Stimulated activated CD8-positive, alpha-beta memory T cell treated with anti-CD3 and anti-CD28 coated beads, Interleukin-15, amount 100 ng/mL, for 24 hours (primary cell): ENCODE measurements around the gene RPS6KA4.

Experiments
- DNase-seq: peaks from one replicate; pipeline ENCODE4 v3.0.0-alpha.2; 2020; ENCODE audit warnings: low read depth

The RPS6KA4 gene

DNA sequence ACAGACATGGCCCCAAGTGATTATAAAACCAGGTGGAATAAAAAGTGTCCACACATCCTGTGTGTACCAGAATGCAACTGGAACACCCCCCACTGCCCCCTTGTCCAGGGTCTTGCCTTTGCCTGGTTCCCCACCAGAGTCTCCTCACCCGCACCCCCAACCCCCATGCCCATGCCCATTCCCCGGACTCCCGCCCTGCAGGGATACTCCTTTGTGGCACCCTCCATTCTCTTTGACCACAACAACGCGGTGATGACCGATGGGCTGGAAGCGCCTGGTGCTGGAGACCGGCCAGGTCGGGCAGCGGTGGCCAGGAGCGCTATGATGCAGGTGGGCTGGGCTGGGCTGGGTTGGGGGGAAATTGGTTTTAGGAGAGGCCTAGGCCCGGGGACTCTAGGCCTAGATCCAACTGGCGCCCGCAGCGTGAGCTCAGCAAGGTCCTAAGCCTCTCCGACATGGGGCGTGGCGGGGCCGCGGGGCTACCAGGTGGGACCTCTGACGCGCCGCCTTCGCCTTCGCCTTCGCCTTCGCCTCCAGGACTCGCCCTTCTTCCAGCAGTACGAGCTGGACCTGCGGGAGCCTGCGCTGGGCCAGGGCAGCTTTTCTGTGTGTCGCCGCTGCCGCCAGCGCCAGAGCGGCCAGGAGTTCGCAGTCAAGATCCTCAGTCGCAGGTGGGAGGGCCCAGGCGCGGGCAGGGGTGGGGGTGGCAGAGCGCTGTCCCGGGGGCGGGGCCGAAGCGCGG lies 9.1 kb downstream of the RPS6KA4 start:
- DNase-seq, result no peak

DNA sequence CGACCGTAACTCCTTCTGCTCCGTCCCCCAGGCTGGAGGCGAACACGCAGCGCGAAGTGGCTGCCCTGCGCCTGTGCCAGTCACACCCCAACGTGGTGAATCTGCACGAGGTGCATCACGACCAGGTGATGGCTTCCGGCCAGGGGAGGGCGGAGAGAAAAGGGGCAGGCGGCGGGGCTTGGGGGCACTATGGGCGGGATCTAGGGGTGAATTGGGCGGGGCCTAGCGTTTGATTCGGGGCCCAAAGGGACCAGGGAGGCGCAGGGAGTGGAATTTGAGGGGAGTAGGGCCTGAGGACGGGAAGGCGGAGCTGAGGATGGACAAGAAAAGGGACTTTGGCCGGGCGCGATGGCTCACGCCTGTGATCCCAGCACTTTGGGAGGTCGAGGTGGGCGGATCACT lies 9.7 kb downstream of the RPS6KA4 start:
- no peak for DNase-seq

DNA sequence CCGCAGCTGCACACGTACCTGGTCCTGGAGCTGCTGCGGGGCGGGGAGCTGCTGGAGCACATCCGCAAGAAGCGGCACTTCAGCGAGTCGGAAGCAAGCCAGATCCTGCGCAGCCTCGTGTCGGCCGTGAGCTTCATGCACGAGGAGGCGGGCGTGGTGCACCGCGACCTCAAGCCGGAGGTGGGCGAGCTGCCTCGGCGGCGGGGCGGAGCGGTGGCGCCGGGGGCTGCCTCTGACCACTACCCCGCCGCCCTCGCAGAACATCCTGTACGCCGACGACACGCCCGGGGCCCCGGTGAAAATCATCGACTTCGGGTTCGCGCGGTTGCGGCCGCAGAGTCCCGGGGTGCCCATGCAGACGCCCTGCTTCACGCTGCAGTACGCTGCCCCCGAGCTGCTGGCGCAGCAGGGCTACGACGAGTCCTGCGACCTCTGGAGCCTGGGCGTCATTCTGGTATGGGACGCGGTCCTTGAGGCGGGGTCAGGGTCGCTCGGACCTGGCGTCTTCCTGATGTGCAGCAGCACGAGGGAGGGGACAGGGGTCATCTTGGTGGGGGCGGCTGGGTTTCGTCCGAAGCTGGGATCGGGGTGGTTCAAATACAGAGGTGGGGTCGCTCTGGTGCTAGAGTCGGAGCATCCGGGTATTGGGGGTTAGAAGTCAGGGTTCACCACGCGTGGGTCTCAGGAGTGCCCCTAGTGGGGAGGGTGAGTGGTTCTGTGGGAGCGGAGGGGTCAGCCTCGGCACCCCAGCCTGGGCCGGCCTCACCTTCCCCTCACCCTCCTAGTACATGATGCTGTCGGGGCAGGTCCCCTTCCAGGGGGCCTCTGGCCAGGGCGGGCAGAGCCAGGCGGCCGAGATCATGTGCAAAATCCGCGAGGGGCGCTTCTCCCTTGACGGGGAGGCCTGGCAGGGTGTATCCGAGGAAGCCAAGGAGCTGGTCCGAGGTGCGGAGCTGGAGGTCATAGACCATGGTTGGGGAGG lies 10.8 kb downstream of the RPS6KA4 start:
- no peak for DNase-seq

DNA sequence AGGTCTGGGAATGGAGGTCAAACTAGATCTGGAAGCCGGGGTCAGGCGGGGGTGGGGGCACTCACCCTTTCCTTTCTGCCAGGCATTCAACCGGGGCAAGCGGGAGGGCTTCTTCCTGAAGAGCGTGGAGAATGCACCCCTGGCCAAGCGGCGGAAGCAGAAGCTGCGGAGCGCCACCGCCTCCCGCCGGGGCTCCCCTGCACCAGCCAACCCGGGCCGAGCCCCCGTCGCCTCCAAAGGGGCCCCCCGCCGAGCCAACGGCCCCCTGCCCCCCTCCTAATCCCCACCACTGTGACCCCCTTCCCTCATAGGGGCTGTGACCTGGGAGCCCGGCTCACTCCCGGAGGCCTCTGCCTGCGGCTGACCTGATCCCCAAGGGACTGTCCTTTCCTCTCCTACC lies 12.2 kb downstream of the RPS6KA4 start:
- no peak for DNase-seq

DNA sequence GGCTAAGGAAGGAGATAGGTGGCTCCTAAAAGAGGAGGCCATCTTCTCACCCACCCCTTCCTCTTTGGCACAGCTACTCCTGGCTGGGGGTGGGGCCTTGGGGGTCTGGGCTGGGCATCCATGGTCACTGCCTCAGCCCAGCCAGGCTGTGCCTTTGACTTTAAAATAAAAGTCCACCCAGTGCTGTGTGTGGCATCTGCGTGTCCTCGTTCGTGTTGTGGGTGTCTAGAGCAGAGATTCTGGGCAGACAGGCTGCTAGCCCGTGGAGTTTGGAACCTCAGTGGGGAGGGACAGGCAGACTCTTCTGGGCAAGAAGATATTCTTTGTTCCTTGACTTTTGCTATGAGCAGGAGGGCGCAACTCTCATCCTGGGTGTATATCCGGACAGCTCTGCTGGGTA lies 13.1 kb downstream of the RPS6KA4 start:
- no peak for DNase-seq

DNA sequence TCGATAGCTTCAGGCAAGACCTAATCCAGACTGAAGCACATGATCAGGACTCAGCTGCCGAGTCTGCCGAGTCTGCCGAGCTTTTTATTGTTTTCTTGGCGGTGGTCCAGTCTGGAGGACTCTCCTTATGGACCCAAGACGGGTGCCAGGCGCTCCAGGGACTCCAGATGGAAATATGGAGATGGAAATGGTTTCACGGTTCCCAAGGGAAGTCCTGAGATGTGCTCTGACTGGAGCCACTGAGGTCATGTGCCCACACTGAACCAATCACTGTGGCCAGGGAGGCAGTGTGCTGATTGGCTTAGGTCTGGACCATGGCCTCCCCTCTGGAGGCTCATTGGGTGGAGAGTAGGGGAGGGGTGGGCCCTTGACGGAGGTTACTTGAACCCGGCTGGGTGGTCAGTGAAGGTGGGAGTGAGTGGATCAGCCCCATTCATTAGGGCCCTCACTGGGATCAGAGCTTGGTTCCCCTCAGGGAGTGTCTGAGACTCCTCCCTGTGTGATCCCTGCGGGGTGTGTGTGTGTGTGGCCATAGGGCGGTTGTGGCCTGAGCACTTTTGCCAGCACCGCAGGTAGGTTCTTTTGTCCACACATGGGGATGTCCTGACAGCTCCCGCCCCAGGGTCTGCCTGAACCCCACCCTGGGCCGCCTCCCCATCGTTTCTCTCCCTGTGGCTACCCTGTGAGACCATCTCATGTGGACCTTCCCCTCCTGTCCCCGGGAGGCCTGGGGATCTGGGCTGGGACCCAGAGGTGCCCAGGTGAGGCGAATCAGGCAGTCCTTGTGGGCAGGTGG lies 14.0 kb downstream of the RPS6KA4 start:
- DNase-seq, result no peak

DNA sequence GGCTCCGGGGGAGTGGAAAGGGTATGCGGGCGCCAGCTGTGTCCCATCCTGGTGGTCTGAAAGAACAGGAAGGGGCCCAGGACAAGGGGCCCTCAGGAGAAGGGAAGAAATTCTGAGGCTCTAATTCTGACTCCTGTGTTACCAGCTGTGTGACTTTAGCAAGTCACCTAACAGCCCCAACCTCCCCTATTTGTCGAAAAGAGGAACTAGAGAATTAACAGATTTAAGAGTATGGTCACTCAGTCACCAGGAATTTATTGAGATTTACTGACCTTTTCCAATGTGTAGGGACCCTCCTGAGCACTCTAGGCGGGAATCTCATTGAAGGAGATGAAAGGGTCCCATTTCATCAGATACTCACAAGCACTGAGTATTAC lies 14.6 kb downstream of the RPS6KA4 start:
- no peak for DNase-seq

DNA sequence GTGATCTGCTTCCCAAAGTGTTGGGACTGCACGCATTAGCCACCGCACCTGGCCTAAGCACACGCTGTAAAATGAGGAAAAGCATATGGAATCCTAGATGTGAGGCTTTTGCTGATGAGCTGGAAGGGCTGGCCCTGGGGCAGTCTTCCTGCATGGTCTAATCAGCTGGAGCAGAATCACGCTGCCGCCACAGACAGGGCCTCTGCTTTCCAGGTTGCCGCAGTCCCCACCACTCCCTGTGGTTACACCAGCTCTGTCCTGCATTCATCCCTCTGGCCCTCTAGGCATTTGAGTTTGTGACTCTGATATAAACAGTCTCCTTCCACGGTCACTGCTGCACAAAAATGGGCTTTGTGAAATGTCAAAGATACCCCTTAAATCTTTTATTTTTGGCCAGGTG lies 17.1 kb downstream of the RPS6KA4 start:
- no peak for DNase-seq

DNA sequence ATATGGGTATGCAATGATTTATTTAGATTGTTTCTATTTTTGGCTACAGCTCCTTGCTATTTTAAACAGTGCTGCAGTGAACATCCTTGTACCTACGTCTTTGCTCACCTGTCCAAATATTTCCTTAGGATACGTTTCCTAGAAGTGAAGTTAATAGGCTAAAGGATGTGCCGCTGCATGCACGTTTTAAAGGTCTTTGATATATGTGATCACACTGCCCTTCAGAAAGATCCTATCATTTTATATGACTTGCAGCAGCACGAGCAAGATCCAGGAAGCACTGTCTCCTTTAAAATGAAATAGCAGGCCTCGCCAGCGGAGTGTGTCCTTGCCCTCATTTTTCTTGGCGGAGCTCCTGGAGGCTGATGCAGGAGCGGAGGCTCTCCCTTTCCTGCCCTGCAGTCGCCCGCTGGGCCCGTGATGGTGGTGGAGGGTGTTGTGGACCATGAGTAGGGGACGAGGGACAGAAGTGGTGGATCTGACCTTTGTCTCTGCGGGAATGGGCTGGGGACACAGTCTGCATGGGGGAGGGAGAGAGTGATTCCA lies 19.4 kb downstream of the RPS6KA4 start:
- DNase-seq, result no peak

DNA sequence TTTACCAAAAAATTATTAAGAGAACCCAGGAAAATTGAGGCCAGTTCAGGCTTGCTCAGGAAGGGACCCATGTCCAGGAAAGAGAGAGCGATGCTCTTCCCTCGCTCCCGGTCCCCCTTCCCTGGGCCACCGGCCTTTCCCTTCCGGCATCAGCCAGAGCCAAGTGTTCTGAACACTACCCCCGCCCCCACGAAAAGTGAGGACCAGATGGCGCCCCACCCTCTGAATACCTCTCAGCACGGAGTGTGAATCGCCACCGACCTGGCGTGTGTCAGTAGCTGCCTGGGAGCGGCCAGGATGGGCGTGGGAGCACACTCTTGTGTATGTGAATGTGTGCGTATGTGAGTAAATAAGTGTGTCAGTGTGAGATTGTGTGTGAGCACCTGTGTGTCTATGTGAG lies 20.2 kb downstream of the RPS6KA4 start:
- no peak for DNase-seq

DNA sequence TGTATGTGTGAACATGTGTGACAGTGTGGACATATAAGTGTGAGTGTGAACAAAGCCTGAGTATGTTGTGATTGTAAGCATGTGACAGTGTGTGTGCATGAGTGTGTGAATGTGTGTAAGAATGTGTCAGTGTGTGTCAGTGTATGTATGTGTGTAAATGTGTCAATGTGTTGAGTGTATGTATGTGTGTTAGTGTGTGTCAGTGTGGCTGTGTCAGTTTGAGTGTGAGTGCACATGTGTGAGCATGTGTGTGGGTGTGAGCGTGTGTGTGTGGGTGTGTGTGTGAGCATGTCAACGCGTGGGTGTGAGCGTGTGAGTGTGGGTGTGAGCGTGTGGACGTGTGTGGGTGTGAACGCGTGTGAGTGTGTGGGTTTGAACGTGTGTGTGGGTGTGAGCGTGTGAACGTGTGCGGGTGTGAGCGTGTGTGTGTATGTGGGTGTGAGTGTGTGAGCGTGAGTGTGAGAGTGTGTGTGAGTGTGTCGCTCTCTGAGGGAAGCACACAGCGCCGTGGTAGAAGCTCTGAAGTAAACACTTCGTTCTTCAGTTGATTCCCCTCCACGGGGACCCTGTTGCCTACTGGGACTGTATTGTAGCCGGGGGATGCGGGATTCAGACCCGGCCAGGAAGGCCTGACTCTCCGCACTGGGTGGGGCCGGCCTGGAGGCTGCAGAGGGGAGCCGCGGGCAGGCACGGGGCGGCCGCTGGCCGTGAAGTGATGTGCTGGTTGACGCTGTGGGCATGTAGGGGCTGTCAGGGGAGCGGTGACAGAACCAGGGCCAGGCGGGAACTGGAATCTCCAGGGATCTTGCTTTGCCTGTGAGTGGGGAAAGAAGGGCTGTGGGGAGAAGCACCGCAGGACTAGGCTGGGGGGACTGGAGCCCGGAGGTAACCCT lies 21.1 kb downstream of the RPS6KA4 start:
- no peak for DNase-seq

DNA sequence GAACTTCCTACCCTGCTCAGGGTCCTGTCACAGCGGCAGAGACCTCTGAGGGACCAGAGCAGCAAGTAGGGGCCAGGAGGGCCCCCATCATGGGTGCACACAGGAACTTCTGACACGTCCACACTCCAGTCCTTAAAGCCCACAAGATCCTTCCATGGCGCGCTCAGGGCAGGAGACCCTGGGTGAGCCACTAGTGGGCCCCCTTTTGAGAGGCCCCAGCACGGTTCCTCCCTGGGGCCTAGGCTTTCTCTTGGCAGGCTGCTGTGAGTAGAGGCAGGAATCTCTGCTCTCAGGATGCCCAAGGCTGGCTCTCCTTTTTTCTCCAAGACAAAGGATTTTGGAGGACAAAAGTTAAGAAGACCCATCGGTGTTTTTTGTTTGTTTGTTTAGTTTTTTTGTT lies 22.4 kb downstream of the RPS6KA4 start:
- DNase-seq, result no peak

DNA sequence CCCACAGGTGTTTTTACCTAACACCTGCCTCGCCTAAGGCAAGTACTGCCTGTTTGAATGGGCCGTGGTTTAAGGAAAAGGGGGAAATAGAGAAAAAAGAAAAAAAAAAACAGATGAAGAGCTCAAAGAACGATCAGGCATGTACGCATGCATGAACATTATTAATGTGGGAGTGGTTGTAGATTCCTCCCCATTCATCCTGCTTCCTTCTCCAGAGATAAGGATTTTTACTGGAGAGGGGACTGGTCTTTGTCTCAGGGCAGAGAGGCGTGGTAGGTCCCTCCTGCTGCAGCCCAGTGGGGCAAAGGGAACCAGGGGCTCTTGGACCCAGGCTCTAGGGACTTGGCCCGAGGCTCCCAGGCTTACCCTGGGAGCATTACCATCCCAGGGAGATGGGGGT lies 23.1 kb downstream of the RPS6KA4 start:
- DNase-seq, result no peak

DNA sequence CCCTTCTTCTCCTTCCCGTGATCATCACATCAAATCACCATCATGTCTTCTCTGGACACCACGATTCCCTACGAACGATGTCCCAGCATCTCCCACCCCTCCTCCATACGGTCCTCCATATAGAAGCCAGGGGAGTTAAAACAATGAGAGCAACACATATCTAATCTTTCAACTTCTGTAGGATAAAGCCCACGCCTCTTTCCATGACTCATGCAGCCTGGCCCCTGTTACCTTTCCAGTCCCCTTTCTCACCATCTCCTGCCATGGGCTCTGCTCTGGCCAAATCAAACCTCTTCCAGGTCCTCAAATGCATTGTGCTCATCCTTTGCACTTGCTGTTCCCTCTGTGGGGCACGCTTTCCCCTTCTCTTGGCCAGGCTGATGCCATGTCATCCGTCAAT lies 23.6 kb downstream of the RPS6KA4 start:
- no peak for DNase-seq

DNA sequence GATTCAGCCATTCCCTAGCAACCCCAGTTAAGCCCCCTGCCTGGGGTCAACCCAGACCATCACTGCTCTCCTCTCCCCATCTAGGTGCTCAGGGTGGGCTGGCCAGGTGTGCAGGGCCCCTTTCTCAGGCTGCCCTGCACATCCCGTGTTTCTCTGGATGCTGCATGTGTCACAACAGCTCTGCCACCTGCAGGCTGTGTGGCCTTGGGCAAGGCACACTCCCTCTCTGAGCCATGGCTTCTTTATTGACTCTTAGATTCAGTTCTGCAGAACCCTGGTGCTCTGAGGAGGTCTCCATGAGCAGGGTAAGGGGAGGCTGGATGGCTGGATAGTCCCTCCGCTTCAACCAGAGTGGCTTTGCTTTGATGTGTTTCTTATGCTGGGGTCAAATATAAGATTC lies 24.6 kb downstream of the RPS6KA4 start:
- DNase-seq, result no peak

DNA sequence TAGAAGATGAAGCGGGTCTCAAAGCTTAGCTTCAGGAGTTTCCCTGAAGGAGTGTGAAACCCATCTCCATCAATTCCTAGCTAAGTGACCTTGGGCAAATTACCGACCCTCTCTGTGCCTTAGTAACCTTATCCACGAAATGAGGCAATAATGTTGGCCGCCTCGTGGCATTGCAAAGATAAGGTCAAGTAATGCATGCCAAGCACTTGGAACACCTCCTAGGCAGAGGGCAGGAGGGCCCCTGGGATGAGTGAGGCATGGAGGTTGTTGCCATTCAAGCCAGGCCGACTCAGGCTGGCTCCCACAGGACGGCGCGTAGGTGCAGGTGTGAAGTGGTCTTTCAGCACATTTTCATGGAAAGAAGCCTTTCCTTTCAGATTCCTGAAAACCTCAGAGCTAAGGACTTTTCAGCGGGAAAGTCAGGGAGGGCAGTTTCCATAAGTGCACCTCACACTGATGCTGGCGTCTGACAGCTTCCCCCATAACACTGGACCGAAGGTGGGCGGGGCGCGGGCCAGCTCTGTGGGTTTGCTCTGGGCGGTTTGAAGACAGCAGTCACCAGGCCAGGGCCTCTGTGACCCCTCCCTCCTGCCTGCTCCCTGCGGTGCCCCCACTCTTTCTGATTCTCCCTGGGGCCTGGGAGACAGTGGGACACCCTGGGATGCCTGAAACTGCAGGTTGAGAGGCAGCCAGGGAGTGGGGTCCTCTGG lies 25.2 kb downstream of the RPS6KA4 start:
- no peak for DNase-seq

DNA sequence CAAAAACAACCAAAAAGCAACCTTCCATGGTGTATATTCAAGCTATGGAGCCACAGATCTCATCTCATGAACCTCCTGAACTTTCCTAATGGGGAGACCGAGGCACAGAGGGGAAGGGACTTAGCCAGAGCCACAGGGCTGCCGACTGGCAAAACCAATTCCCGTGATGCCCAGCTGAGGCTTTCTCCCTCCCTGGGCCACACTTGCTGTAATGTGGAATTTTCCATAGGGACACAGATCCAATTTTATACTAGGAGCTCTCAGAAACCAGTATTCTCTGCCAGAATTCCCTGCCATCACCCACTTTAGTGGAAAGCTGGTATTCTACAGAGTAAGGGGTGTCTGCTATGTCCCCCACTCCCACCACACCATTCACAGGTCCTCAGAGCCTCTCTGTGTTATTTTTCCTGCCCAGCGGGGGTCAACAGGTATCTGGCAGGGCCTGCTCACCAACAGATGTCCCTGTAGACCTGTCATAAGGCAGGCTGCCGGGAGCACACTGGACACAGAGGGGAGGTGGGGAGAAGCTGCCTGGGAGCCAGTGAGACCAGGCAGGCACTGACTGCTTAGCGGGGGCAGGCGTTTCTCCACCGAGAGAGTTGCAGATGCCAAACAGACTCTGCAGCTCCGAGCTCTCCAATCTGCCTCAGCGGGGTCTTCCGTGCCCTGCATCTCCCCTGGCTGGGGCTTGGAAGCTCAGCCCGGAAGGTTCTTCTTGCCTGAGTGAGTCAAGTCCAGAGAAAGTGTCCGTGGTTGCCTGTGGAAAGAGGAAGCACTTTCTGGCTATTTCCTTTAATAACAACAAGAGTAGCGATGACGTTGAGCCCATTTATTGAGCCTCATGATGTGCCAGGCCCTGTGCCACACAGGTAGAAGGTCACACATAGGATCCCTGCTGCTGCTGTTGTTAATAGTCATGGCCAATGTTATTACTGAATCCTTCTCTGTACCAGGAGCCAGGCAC lies 26.3 kb downstream of the RPS6KA4 start:
- DNase-seq, result no peak

DNA sequence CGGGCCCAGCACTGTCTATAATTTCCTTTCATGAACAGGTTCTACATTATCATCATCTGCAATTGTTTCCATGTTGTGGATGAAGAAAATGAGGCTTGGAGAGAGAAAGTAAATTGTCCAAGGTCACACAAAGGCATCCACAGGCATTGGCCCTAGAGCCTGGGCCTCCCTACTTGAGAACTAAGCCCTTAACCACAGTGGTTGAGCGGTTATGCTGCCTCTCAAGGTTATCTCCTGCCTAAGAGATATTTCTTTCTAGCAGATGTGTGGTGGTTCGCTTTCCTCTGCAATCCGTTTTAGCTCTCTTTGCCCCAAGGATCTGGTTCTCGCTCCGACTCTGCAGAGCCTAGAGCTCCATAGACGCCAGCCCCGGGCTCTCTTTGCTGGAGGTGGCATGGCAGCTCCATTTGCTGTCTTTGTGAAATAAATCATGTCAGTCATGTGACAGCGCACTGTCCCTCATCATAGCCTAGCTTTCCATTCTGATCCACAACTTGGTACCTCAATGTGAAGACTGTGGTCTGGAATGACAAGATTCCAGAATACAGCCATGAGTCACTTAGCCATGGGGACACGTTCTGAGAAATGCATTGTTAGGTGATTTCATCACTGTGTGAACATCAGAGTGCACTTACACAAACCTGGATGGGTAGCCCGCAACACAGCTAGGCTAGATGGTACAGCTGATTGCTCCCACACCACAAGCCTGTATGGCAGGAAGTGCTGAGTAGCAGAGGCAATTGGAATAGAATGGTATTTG lies 27.2 kb downstream of the RPS6KA4 start:
- no peak for DNase-seq

DNA sequence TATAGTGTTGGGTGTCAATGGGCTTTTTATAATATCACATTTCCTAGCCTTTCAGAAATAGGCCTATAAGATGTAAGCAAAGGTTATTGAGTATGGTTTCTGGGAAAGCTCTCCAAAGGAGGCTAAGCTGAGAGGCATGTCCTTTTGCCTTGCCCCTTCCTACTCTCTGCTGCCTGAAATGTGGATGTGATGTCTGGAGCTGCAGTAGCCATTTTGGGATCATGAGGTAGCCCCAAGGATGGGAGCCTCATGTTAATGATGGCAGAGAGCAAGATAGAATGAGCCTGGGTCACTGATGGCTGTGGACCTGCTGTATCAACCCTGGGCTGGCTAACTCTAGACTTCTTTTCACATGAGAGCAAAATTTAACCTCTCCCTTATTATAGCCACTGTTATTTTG lies 29.0 kb downstream of the RPS6KA4 start:
- no peak for DNase-seq
